H1 (cell line): ENCODE results near the gene STAC2. TPM values are rescaled to one million over a fixed set of nuclear protein-coding genes. Genes with fewer than 3 reads are reported as not detected.
A peak's percentile ranks its signal among the peaks of the same experiment; 100 is the strongest.

Experiments used
- ATF3 ChIP-seq: IDR thresholded peaks from 2 replicates; pipeline ENCODE4 v1.6.1; 2011; ENCODE audit warnings: low read depth, mild to moderate bottlenecking, low read length; ENCODE audit not compliant: insufficient read depth
- CBX5 ChIP-seq: fragments of 300-800, 300-1000 bp; sonication (generic); IDR thresholded peaks from 2 replicates; pipeline ENCODE4 v1.7.1; 2016; ENCODE audit warnings: antibody characterized with exemption, low read length, low read depth
- CTCF ChIP-seq, 3 experiments: IDR thresholded peaks; 1 replicate in 2 of 3; 2 replicates in 1 of 3; pipeline versions ENCODE4 v1.5.1 to v1.6.1; 2011; ENCODE audit warnings: low read length in 3 of 3, mild to moderate bottlenecking in 3 of 3, inconsistent platforms in 2 of 3, low read depth in 1 of 3, moderate library complexity in 1 of 3; ENCODE audit not compliant: insufficient read depth in 1 of 3; ENCODE audit errors: control extremely low read depth in 1 of 3
- EP300 ChIP-seq, 2 experiments: IDR thresholded peaks; 1 replicate in 1 of 2; 2 replicates in 1 of 2; pipeline ENCODE4 v1.6.1; 2011 to 2012; ENCODE audit warnings: low read depth in 2 of 2, low read length in 2 of 2, mild to moderate bottlenecking in 2 of 2, borderline replicate concordance in 1 of 2, inconsistent platforms in 1 of 2, moderate library complexity in 1 of 2
- KDM1A ChIP-seq: fragments of 200-600, 300-600 bp; sonication (generic); IDR thresholded peaks from 2 replicates; pipeline ENCODE4 v1.7.1; 2016; ENCODE audit warnings: mild to moderate bottlenecking, low read length, borderline replicate concordance
- MAFK ChIP-seq: IDR thresholded peaks from 2 replicates; pipeline ENCODE4 v1.6.1; 2012; ENCODE audit warnings: low read depth, mild to moderate bottlenecking, improper control_type of control experiment, low read length
- MAX ChIP-seq: IDR thresholded peaks from 2 replicates; pipeline ENCODE4 v1.6.1; 2012; ENCODE audit warnings: inconsistent platforms
- PHF8 ChIP-seq: fragments of 200-600 bp; sonication (generic); conservative IDR thresholded peaks from 2 replicates; pipeline ENCODE4 v1.7.1; 2012; ENCODE audit warnings: low read depth, mild to moderate bottlenecking, inconsistent platforms, low read length, moderate library complexity
- RAD21 ChIP-seq, 2 experiments: IDR thresholded peaks in 1 of 2; conservative IDR thresholded peaks in 1 of 2; 2 replicates each; pipeline ENCODE4 v1.6.1; 2011; ENCODE audit warnings: low read depth in 2 of 2, low read length in 2 of 2, improper control_type of control experiment in 1 of 2, inconsistent platforms in 1 of 2, mild to moderate bottlenecking in 1 of 2, moderate library complexity in 1 of 2
- RBBP5 ChIP-seq: IDR thresholded peaks from 2 replicates; pipeline ENCODE4 v1.7.1; 2012; ENCODE audit warnings: low read depth, mild to moderate bottlenecking, inconsistent platforms, low read length, moderate library complexity, borderline replicate concordance
- SIN3A ChIP-seq, 2 experiments: IDR thresholded peaks in 1 of 2; conservative IDR thresholded peaks in 1 of 2; 2 replicates each; pipeline ENCODE4 v1.6.1; 2011 to 2012; ENCODE audit warnings: low read length in 2 of 2, improper control_type of control experiment in 1 of 2, low read depth in 1 of 2, mild to moderate bottlenecking in 1 of 2
- SP4 ChIP-seq: IDR thresholded peaks from 2 replicates; pipeline ENCODE4 v1.6.1; 2012; ENCODE audit warnings: low read length, inconsistent platforms
- TAF1 ChIP-seq: IDR thresholded peaks from 2 replicates; pipeline ENCODE4 v1.6.1; 2011; ENCODE audit warnings: mild to moderate bottlenecking, low read depth, low read length
- YY1 ChIP-seq: IDR thresholded peaks from 2 replicates; pipeline ENCODE4 v1.6.1; 2011; ENCODE audit warnings: low read depth, mild to moderate bottlenecking, low read length
- polyA plus RNA-seq, 7 experiments: library from polyadenylated mRNA; depleted of rRNA in 3 of 7; stranded (reverse) in 5 of 7; unstranded in 2 of 7; fragments of >200 nt in 5 of 7; fragments of 200-250 nt in 2 of 7; gene quantifications; 1 replicate in 5 of 7; 2 replicates in 1 of 7; 4 replicates in 1 of 7; pipeline versions ENCODE4 v1.2.1 to v1.2.3, GENCODE V29; 2011 to 2013; ENCODE audit warnings: missing spikeins in 2 of 7, mixed read lengths in 2 of 7
- total RNA-seq: library from RNA; stranded (reverse); fragmentation: NEBNext Ultra II Directional; extraction: Animal tissue kit (Norgen Biotek cat#: 25700); gene quantifications from 2 replicates; pipeline ENCODE4 v1.2.1, GENCODE V29; 2021

STAC2 gene
- total and polyA plus RNA-seq, 2 of the 8 experiments (the other 6 are each of a cell fraction or from before 2014, with no cell fraction given), result 1.5 to 6.0 TPM

GRCh38 chr17:39244600-39245570 is 19.1 kb upstream of the STAC2 start (continued):
- TF ChIP-seq RBBP5 (no peak), PHF8 (no peak), EP300 (IDR thresholded peaks at IDR 0.05; ENCODE audit: borderline replicate concordance in 1 of 2, low read depth in 2 of 2, low read length in 2 of 2) (no peak), RAD21 (IDR thresholded peaks at IDR 0.05 in 1 of 2, conservative IDR thresholded peaks at IDR 0.05 in 1 of 2; ENCODE audit: low read depth in 2 of 2, low read length in 2 of 2) (peak; percentile 94 to 96), ATF3 (no peak), KDM1A (peak; percentile 78; the same call in 1 of the 2 replicates), MAFK (no peak), TAF1 (0 out of 2 replicates have a peak, but pooled peaks have one; percentile 25), CTCF (IDR thresholded peaks at IDR 0.05; ENCODE audit: control extremely low read depth in 1 of 3, insufficient read depth in 1 of 3, low read depth in 1 of 3, low read length in 3 of 3) (peak; percentile 83 to 99 (median 93)), CBX5 (no peak), SP4 (0 out of 2 replicates have a peak, but pooled peaks have one; percentile 50), SIN3A (conservative IDR thresholded peaks at IDR 0.05 in 1 of 2, IDR thresholded peaks at IDR 0.05 in 1 of 2; ENCODE audit: low read depth in 1 of 2, low read length in 2 of 2) (0 out of 4 replicates have a peak, but pooled peaks of 1 of the 2 experiments have one; percentile 44), YY1 (no peak), MAX (no peak)
